PFSK-1 (cell line): ENCODE measurements around the gene MLYCD.

Source experiments
- POLR2AphosphoS5 ChIP-seq: IDR thresholded peaks from 2 replicates; pipeline ENCODE4 v1.6.1; 2012; ENCODE audit warnings: low read depth, mild to moderate bottlenecking, control low read depth, low read length, moderate library complexity
- TF ChIP-seq, protein P1 (sequence below), 2 experiments: IDR thresholded peaks; 2 replicates each; pipeline versions ENCODE4 v1.6.1 to v1.8.0; 2011 to 2012; ENCODE audit warnings: low read depth in 2 of 2, low read length in 2 of 2, control low read depth in 1 of 2, inconsistent platforms in 1 of 2, mild to moderate bottlenecking in 1 of 2, moderate library complexity in 1 of 2; ENCODE audit not compliant: insufficient read depth in 1 of 2

DNA sequence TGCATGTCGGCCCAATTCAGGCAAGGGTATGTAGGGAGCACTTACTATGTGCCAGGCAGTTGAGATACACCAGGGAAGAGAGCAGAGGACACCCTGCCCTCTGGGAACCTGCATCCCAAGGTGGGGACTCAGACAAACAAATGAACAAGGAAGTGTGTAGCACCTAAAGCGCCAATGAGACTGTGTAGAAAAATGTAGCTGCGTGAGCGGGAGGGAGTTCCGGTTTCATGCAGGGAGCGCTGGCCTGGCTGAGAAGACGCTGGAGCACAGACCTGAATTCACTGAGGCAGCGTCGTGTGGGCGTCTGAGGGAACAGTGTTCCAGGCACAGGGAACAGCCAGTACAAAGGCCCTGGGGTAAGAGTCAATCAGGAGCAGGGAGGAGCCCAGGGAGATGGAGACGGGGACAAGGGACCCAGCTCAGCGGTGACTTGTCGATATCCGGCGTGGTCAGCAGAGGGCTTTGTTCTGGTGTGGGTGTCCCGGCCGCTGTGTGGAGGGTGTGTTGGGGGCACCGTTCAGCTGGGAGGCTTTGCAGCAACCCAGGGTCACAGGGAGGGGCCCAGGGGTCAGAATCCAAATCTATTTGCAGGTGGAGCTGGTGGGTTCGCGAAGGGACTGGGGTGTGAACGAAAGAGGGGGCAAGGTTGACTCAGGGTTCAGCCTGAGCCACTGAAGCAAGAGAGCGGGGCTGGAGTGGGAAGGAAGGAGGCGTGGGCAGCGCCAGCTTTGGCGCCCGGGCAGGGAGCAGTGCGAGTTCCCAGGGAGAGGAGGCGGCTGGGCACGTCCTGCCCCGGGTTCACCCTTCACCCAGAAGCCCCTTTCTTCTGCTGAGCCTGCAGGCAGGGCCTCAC, 36.3 kb downstream of the MLYCD start:
- TF ChIP-seq POLR2AphosphoS5, result no peak
- TF ChIP-seq, protein P1, sequence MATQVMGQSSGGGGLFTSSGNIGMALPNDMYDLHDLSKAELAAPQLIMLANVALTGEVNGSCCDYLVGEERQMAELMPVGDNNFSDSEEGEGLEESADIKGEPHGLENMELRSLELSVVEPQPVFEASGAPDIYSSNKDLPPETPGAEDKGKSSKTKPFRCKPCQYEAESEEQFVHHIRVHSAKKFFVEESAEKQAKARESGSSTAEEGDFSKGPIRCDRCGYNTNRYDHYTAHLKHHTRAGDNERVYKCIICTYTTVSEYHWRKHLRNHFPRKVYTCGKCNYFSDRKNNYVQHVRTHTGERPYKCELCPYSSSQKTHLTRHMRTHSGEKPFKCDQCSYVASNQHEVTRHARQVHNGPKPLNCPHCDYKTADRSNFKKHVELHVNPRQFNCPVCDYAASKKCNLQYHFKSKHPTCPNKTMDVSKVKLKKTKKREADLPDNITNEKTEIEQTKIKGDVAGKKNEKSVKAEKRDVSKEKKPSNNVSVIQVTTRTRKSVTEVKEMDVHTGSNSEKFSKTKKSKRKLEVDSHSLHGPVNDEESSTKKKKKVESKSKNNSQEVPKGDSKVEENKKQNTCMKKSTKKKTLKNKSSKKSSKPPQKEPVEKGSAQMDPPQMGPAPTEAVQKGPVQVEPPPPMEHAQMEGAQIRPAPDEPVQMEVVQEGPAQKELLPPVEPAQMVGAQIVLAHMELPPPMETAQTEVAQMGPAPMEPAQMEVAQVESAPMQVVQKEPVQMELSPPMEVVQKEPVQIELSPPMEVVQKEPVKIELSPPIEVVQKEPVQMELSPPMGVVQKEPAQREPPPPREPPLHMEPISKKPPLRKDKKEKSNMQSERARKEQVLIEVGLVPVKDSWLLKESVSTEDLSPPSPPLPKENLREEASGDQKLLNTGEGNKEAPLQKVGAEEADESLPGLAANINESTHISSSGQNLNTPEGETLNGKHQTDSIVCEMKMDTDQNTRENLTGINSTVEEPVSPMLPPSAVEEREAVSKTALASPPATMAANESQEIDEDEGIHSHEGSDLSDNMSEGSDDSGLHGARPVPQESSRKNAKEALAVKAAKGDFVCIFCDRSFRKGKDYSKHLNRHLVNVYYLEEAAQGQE (IDR thresholded peaks at IDR 0.05; ENCODE audit: insufficient read depth in 1 of 2, low read depth in 2 of 2, low read length in 2 of 2), result no peak
